Fibroblast of skin of abdomen (primary cell): ENCODE data around the gene HHIP. TPM values are rescaled to one million over a fixed set of nuclear protein-coding genes. Genes with fewer than 3 reads are reported as not detected.

Experiments
- DNase-seq: peaks from one replicate; pipeline ENCODE4 v3.0.0-alpha.2; 2013
- polyA plus RNA-seq, 2 experiments: library from polyadenylated mRNA; unstranded; fragments of 120-200 nt; gene quantifications; one replicate each; pipeline ENCODE4 v1.2.1, GENCODE V29; 2013; ENCODE audit not compliant: insufficient read length in 2 of 2

HHIP gene, protein sequence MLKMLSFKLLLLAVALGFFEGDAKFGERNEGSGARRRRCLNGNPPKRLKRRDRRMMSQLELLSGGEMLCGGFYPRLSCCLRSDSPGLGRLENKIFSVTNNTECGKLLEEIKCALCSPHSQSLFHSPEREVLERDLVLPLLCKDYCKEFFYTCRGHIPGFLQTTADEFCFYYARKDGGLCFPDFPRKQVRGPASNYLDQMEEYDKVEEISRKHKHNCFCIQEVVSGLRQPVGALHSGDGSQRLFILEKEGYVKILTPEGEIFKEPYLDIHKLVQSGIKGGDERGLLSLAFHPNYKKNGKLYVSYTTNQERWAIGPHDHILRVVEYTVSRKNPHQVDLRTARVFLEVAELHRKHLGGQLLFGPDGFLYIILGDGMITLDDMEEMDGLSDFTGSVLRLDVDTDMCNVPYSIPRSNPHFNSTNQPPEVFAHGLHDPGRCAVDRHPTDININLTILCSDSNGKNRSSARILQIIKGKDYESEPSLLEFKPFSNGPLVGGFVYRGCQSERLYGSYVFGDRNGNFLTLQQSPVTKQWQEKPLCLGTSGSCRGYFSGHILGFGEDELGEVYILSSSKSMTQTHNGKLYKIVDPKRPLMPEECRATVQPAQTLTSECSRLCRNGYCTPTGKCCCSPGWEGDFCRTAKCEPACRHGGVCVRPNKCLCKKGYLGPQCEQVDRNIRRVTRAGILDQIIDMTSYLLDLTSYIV
- polyA plus RNA-seq (2013, experiment 1 of 2; ENCODE audit: insufficient read length) = 1.7 TPM
- 1.7 TPM for polyA plus RNA-seq (2013, experiment 2 of 2; ENCODE audit: insufficient read length)

DNA sequence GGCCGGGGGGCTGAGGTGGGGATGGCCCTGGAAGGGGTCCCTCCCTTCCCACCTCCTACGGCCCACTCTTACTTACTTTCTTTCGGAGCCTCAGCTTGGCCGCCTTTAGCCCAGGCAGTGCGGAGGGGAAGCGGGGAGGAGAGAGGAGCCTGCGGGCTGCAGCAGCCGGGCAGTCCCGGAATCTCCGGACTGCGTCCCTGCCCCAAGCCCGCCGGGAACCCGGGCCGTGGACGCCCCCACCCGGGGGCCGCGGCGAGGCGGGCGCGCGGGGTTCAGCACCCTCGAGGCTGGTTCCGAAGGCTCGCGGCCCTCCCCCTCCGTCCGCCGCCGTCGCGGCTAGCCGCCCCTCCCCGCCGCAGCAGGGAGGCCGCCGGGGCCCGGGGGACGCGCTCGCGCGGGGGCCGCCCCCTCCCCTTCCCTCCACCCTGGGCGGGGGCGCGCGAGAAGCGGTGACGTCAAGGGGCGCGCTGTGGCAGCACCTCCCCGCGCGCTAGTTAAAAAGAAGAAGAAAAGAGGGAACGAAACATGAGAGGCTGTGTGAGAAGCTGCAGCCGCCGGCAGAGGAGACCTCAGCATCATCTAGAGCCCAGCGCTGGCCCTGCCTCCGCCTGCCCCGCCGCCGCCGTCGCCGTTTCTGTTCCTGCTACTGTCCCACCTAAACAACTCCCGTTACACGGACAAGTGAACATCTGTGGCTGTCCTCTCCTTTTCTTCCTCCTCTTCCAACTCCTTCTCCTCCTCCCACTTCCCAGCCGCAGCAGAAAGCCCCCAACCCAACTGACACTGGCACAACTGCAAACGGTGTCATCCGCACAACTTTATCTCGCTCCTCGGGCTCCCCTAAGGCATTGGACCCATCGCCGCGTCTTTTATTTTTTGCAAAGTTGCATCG lies at the start of gene HHIP:
TSS of gene HHIP (plus strand) at position 526 of the 892 bp plus-strand sequence. CDS start 520 bp downstream, outside the sequence.
- peak; percentile 58 for DNase-seq

DNA sequence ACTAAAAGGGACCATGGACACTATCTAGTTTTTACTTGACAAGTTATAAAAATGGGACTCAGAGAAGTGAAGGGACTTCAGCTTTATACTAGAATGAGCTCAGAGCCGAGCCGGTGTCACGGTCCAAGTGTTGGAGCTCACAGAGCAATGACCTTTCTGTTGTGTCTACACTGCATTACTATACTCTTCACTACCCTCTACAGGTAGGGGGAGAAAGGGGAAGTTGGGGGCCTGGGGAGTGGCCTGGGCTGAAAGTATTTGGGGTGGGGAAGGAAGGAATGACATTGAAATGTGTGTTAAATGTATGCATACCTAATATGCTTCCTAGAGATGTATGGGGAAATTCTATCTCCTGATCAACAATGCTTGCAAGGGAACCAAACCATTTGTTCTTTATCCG lies 48.8 kb upstream of the HHIP start:
- no peak for DNase-seq

- DNase-seq = no peak
Observed at GRCh38 chr4:144599621-144600020, 46.3 kb upstream of the HHIP start.

DNA sequence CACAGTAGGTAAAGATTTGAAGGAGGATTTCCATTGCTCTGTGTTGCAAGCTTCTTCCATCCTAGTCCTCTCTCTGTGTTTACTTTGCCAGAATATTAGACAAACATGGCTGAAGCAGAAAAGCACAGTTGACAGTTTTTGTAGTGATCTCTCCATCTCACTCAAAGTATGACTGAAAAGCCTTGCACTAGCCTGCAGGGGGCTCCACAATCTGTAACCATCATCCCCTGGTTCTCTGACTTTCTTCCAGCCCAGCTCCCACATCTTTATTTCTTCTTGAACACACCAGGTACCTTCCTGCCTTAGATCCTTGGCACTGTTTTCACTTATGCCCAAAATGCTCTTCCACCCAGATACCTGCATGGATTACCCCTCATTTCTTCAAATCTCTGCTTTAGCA lies 34.1 kb upstream of the HHIP start:
- no peak for DNase-seq

GRCh38 chr4:144614850-144615585 lies 30.9 kb upstream of the HHIP start:
- peak; percentile 56 for DNase-seq

GRCh38 chr4:144621681-144622080 lies 24.3 kb upstream of the HHIP start:
- no peak for DNase-seq

- no peak for DNase-seq
Observed at GRCh38 chr4:144627663-144628076, 18.3 kb upstream of the HHIP start.

- no peak for DNase-seq
Observed at GRCh38 chr4:144633215-144633614, 12.7 kb upstream of the HHIP start.

DNA sequence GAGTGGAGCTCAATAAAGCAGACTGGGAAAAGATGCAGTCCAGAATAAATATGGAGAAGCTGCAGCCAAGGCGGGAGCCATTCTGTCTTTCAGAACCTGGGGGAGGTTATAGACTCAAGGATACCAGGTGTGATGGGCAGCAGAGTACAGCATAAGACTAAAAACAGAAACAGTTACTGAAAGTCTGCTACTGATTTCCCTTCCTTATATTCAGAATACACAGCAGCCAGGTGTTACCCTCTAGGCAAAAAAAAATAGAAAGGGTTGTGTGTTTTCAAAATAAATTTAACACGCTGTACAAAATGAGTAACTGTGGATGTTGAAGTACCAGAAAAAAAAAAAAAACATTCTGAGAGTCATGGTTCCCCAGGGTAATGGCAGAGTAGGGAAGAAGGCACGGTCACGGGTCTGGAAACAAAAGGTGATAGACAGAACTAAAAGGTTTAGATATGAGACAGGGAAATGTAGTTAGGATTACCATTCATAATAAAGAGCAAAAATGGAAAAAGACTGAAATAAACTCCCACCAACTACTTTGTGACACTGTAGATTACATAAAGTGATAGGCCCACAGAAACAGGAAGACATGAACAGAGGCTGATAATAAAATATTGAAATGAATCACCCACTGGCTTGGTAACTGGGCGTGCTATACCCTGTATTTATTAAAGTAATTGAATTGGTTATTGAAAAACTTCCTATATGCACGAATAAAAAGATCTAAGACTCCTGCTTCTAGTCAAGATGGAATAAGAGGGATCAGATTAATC lies 10.8 kb upstream of the HHIP start:
- DNase-seq = no peak

DNA sequence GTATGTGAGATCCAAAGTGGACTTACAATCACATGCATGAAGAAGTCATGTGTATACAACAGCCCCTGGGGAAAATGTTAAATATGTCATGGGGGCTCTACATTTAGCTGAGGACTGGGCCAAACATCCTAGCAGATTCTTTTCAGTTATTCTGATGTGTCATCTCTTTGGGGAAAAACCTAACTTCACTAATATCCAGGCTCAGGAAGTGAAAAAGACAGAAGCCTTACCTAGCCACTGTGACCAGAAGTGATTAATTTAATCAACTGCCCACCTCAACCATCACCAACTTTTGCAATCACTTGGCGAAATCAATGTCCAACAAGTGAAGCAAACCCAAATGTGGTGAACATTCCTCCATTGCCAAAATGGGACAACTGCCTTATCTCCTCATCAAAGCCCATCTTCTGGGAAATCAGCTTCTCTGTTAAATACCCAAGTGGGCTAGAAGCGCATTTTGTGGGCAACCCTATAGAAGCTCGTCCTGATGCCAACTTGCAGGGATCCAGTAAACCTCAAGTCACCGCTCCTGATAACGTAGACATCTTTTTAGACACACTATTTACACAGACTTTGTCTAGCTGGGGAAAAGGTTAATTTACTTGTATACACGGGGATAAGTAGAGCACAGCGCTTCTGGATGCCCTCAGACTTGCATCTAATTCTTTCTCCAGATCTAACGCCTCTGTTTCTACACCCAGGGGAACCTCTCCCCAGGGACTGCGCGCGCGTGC lies 1.4 kb upstream of the HHIP start:
- DNase-seq = no peak

GRCh38 chr4:144645102-144645630 lies 790 bp upstream of the HHIP start:
- DNase-seq = peak; percentile 2

- DNase-seq = peak; percentile 12
Observed at GRCh38 chr4:144646523-144647094, 653 bp downstream of the HHIP start.

- DNase-seq = peak; percentile 25
Observed at GRCh38 chr4:144647095-144647561, 1.2 kb downstream of the HHIP start.

- DNase-seq = no peak
Observed at GRCh38 chr4:144647590-144647989, 1.6 kb downstream of the HHIP start.

DNA sequence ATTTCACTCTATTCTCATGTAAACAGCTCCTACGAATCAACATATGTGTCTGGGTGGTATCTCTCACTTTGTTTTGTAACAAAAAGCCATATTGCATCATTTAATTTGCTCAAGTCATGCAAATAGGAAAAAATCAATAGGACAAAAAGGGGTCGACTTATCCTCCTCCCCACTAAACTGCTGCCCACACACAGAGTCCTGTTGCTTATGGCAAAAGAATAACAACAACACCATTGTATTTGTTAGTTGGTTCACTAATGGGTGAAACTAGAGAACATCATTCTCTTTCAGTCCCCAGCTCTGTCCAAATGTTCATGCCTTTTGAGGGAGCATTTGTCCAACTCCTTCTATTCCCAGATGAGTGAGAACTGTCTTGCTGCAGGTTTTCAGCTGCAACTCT lies 2.1 kb downstream of the HHIP start:
- DNase-seq = no peak

GRCh38 chr4:144649646-144650045 lies 3.7 kb downstream of the HHIP start:
- DNase-seq = no peak

DNA sequence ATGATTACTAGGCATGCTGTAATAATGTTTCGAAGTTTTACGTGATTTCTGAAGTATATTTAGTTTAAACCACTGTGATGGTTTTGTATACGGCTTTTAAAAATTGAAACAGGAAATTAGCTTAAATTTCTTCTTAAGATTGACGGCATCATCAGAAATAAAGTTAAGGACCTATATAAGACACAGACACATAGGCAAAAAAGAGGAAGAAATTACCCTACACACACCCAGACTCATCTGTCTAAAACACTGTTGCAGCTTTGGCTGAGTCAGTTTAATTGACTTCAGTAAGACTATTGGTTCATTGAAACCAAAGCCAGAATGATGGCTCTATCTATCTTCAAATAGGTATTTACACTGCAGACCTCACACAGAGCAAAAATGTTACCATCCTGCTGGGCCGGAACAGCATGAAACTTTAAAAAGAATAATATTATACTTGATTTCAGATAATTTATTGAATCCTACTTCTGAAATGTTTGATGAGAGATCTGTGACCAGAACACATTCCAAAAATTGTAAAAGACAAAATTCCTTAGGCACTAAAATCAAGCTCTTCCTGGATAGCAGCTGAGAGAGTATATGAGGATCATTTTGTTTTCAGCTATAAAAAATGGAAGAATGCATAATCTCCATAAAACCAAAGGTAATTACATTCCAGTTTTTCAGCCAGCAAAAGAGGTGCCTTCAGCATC lies 4.5 kb downstream of the HHIP start:
- DNase-seq = peak; percentile 27

GRCh38 chr4:144653781-144654545 lies 8.0 kb downstream of the HHIP start:
- no peak for DNase-seq
